DND-41 (cell line): ENCODE data around the gene CDC42BPG.

Experiments
- CTCF ChIP-seq: IDR thresholded peaks from 2 replicates; pipeline ENCODE4 v1.5.1; 2012; ENCODE audit warnings: borderline replicate concordance, low read length, moderate library complexity, mild to moderate bottlenecking; ENCODE audit not compliant: poor library complexity, severe bottlenecking; ENCODE audit errors: extremely low read depth
- EZH2 ChIP-seq: IDR thresholded peaks from 3 replicates; pipeline ENCODE4 v1.6.1; 2012; ENCODE audit warnings: borderline replicate concordance, low read depth, mild to moderate bottlenecking, moderate library complexity, low read length, inconsistent platforms; ENCODE audit not compliant: severe bottlenecking

GRCh38 chr11:64837887-64838351 is 6.5 kb downstream of the CDC42BPG start:
- TF ChIP-seq CTCF (no peak), EZH2 (no peak)
